HepG2 (cell line): ENCODE measurements around the gene DHTKD1. TPM values are rescaled to one million over a fixed set of nuclear protein-coding genes. Genes with fewer than 3 reads are reported as not detected.
A peak's percentile ranks its signal among the peaks of the same experiment; 100 is the strongest.

Experiments
- ATF7-NPFF ChIP-seq: sonication (generic); formaldehyde crosslinking; IDR thresholded peaks from 2 replicates; pipeline ENCODE4 v1.8.1; 2023; ENCODE audit warnings: mild to moderate bottlenecking, low read depth, missing genetic modification reagents, moderate library complexity
- DMAP1 ChIP-seq: IDR thresholded peaks from 2 replicates; pipeline ENCODE4 v1.6.1; 2016
- KLF15 ChIP-seq: sonication (generic); formaldehyde crosslinking; IDR thresholded peaks from 2 replicates; pipeline ENCODE4 v1.8.1; 2023; ENCODE audit warnings: borderline replicate concordance, mild to moderate bottlenecking, inconsistent platforms, missing genetic modification reagents, mixed read lengths
- MAZ ChIP-seq, 2 experiments: sonication (generic) in 1 of 2; formaldehyde crosslinking in 1 of 2; IDR thresholded peaks; 2 replicates each; pipeline versions ENCODE4 v1.5.0 to v1.6.1; 2012 to 2020; ENCODE audit warnings: low read depth in 2 of 2, mild to moderate bottlenecking in 2 of 2, borderline replicate concordance in 1 of 2, improper control_type of control experiment in 1 of 2, low read length in 1 of 2, missing genetic modification reagents in 1 of 2, moderate library complexity in 1 of 2
- MEF2D ChIP-seq: sonication (generic); formaldehyde crosslinking; IDR thresholded peaks from 2 replicates; pipeline ENCODE4 v1.5.1; 2020; ENCODE audit warnings: mild to moderate bottlenecking, missing genetic modification reagents
- NCOA1 ChIP-seq: sonication (generic); formaldehyde crosslinking; IDR thresholded peaks from 2 replicates; pipeline ENCODE4 v1.9.0; 2021; ENCODE audit warnings: missing genetic modification reagents
- NFKBIZ ChIP-seq: IDR thresholded peaks from 2 replicates; pipeline ENCODE4 v1.6.1; 2018; ENCODE audit warnings: missing genetic modification reagents, missing compliant biosample characterization
- PCBP2 ChIP-seq: fragments of 200-400 bp; formaldehyde crosslinking; optimal IDR thresholded peaks from 2 replicates; pipeline ENCODE3; 2018; ENCODE audit warnings: low read length, low read depth; ENCODE audit not compliant: poor library complexity, severe bottlenecking
- RFX1 ChIP-seq: fragments of 450-650 bp; IDR thresholded peaks from 2 replicates; pipeline ENCODE4 v1.6.1; 2017
- TCF7L2 ChIP-seq: IDR thresholded peaks from 2 replicates; pipeline ENCODE4 v1.6.1; 2011; ENCODE audit warnings: mild to moderate bottlenecking, low read depth, low read length, moderate library complexity
- ZBTB8A ChIP-seq: sonication (generic); formaldehyde crosslinking; IDR thresholded peaks from 2 replicates; pipeline ENCODE4 v1.4.0; 2020; ENCODE audit warnings: mild to moderate bottlenecking, low read depth, missing genetic modification reagents, borderline replicate concordance
- ZNF101 ChIP-seq: sonication (generic); formaldehyde crosslinking; IDR thresholded peaks from 2 replicates; pipeline ENCODE4 v1.4.0; 2020; ENCODE audit warnings: mild to moderate bottlenecking, low read depth, missing genetic modification reagents, borderline replicate concordance
- ZNF354B ChIP-seq: sonication (generic); formaldehyde crosslinking; IDR thresholded peaks from 2 replicates; pipeline ENCODE4 v1.8.0; 2022; ENCODE audit warnings: mild to moderate bottlenecking, missing genetic modification reagents
- ZNF598 ChIP-seq: sonication (generic); formaldehyde crosslinking; IDR thresholded peaks from 2 replicates; pipeline ENCODE4 v1.5.1; 2020; ENCODE audit warnings: mild to moderate bottlenecking, missing genetic modification reagents, borderline replicate concordance
- ZNF891 ChIP-seq: sonication (generic); formaldehyde crosslinking; IDR thresholded peaks from 2 replicates; pipeline ENCODE4 v1.5.0; 2020; ENCODE audit warnings: mild to moderate bottlenecking, missing genetic modification reagents
- polyA plus RNA-seq, 8 experiments: library from polyadenylated mRNA; depleted of rRNA in 3 of 8; stranded (reverse) in 7 of 8; unstranded in 1 of 8; fragments of >200 nt; fragmentation: Illumina TruSeq in 4 of 8; extraction: Trizol in 4 of 8; gene quantifications; 2 replicates each; pipeline versions ENCODE4 v1.2.1 to v1.2.3, GENCODE V29; 2011 to 2016; ENCODE audit warnings: low read depth in 4 of 8, missing spikeins in 1 of 8, mixed read lengths in 1 of 8; ENCODE audit not compliant: insufficient read depth in 1 of 8
- total RNA-seq, 5 experiments: library from RNA; depleted of rRNA; stranded (reverse); fragments of >200 nt; fragmentation: Illumina TruSeq; extraction: Trizol; gene quantifications; 2 replicates each; pipeline ENCODE4 v1.2.3, GENCODE V29; 2016; ENCODE audit warnings: low read depth in 1 of 5
- TF ChIP-seq, protein P1 (sequence below): sonication (generic); formaldehyde crosslinking; IDR thresholded peaks from 2 replicates; pipeline ENCODE4 v1.9.0; 2022; ENCODE audit warnings: low read depth, missing genetic modification reagents
- TF ChIP-seq, protein P2 (sequence below): sonication (generic); formaldehyde crosslinking; IDR thresholded peaks from 2 replicates; pipeline ENCODE4 v1.8.1; 2023; ENCODE audit warnings: mild to moderate bottlenecking, missing genetic modification reagents
- TF ChIP-seq, protein P3 (sequence below): sonication (generic); formaldehyde crosslinking; IDR thresholded peaks from 2 replicates; pipeline ENCODE4 v1.5.0; 2020; ENCODE audit warnings: missing genetic modification reagents, mild to moderate bottlenecking, borderline replicate concordance
- TF ChIP-seq, protein P4 (sequence below): sonication (generic); formaldehyde crosslinking; IDR thresholded peaks from 2 replicates; pipeline ENCODE4 v1.4.0; 2020; ENCODE audit warnings: missing genetic modification reagents, borderline replicate concordance
- TF ChIP-seq, protein P5 (sequence below): sonication (generic); formaldehyde crosslinking; IDR thresholded peaks from 2 replicates; pipeline ENCODE4 v1.4.0; 2020; ENCODE audit warnings: low read depth, mild to moderate bottlenecking, missing genetic modification reagents

DHTKD1 gene
- total and polyA plus RNA-seq, 2 of the 13 experiments (the other 11 are each of a cell fraction or from before 2014, with no cell fraction given), result 9.6 to 14.1 TPM

DNA sequence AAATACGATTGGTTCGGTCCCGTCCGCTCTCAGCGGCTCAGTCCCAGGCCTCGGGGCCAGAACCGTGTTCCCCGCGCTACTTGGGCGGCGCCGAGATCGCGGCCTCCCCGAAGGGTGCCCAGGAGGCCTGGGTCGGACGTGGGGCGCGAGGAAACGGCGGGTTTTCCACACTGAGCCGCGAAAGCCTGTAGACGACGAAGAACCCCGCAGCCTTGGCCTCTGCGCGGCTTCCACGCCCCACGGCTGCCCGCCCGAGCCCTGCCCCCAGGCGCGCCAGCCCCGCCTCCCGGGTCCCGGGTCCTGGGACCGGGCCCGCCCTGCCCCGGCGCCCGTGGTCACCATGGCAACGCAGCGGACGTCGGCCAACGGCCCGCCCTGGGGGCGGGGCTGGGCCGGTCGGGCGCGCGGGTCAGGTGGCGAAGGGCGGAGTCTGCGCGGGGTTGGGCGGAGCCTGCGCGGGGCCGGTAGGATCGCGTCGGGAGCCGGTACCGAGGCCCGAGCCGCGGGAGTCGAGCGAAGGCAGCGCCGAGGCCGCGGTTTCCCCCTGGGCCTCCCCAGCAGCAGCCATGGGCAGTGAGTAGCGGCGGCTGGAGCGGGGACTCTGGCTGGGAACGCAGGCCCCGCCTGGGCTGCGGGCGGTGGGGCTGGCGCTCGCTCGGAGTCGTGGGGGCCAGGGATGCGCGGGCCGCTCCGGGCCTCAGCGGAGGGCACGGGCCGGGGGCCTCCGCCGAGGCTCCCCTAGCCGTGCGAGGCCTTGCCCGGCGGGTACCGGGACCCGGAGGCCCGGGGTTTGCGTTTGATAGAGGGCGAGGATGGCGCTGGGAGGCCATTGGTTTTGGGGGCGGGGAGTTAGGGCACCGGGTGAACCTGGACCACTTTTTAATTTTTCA is 60.7 kb downstream of the DHTKD1 start, which contains the start of gene SEC61A2 (continued):
- TF ChIP-seq, protein P1, sequence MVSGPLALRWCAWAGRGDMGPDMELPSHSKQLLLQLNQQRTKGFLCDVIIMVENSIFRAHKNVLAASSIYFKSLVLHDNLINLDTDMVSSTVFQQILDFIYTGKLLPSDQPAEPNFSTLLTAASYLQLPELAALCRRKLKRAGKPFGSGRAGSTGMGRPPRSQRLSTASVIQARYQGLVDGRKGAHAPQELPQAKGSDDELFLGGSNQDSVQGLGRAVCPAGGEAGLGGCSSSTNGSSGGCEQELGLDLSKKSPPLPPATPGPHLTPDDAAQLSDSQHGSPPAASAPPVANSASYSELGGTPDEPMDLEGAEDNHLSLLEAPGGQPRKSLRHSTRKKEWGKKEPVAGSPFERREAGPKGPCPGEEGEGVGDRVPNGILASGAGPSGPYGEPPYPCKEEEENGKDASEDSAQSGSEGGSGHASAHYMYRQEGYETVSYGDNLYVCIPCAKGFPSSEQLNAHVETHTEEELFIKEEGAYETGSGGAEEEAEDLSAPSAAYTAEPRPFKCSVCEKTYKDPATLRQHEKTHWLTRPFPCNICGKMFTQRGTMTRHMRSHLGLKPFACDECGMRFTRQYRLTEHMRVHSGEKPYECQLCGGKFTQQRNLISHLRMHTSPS (CRISPR knock-in tag), result no peak
- TF ChIP-seq ATF7-NPFF (CRISPR knock-in tag) (peak; percentile 79), MAZ (IDR thresholded peaks at IDR 0.05; ENCODE audit: borderline replicate concordance, low read depth, low read length) (no peak; the same call in none of the 2 replicates), MAZ (CRISPR knock-in tag; IDR thresholded peaks at IDR 0.05; ENCODE audit: low read depth) (peak; percentile 52; the same call in 1 of the 2 replicates), ZBTB8A (CRISPR knock-in tag) (no peak), ZNF598 (no peak), NFKBIZ (0 out of 2 replicates have a peak, but pooled peaks have one; percentile 26), PCBP2 (no peak), ZNF101 (CRISPR knock-in tag) (no peak), ZNF354B (CRISPR knock-in tag) (peak; percentile 61; the same call in 1 of the 2 replicates), NCOA1 (CRISPR knock-in tag) (no peak), KLF15 (CRISPR knock-in tag) (0 out of 2 replicates have a peak, but pooled peaks have one; percentile 36), MEF2D (CRISPR knock-in tag) (no peak), TCF7L2 (no peak), RFX1 (peak; percentile 93), ZNF891 (CRISPR knock-in tag) (peak; percentile 54; the same call in 1 of the 2 replicates), DMAP1 (CRISPR knock-in tag) (no peak; the same call in 1 of the 2 replicates)
- TF ChIP-seq, protein P2, sequence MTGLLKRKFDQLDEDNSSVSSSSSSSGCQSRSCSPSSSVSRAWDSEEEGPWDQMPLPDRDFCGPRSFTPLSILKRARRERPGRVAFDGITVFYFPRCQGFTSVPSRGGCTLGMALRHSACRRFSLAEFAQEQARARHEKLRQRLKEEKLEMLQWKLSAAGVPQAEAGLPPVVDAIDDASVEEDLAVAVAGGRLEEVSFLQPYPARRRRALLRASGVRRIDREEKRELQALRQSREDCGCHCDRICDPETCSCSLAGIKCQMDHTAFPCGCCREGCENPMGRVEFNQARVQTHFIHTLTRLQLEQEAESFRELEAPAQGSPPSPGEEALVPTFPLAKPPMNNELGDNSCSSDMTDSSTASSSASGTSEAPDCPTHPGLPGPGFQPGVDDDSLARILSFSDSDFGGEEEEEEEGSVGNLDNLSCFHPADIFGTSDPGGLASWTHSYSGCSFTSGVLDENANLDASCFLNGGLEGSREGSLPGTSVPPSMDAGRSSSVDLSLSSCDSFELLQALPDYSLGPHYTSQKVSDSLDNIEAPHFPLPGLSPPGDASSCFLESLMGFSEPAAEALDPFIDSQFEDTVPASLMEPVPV (CRISPR knock-in tag), result peak; percentile 69; the same call in 1 of the 2 replicates
- TF ChIP-seq, protein P3, sequence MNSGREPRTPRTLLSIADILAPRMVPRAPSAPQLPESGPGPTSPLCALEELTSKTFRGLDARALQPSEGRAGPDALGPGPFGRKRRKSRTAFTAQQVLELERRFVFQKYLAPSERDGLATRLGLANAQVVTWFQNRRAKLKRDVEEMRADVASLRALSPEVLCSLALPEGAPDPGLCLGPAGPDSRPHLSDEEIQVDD, result no peak
- TF ChIP-seq, protein P4, sequence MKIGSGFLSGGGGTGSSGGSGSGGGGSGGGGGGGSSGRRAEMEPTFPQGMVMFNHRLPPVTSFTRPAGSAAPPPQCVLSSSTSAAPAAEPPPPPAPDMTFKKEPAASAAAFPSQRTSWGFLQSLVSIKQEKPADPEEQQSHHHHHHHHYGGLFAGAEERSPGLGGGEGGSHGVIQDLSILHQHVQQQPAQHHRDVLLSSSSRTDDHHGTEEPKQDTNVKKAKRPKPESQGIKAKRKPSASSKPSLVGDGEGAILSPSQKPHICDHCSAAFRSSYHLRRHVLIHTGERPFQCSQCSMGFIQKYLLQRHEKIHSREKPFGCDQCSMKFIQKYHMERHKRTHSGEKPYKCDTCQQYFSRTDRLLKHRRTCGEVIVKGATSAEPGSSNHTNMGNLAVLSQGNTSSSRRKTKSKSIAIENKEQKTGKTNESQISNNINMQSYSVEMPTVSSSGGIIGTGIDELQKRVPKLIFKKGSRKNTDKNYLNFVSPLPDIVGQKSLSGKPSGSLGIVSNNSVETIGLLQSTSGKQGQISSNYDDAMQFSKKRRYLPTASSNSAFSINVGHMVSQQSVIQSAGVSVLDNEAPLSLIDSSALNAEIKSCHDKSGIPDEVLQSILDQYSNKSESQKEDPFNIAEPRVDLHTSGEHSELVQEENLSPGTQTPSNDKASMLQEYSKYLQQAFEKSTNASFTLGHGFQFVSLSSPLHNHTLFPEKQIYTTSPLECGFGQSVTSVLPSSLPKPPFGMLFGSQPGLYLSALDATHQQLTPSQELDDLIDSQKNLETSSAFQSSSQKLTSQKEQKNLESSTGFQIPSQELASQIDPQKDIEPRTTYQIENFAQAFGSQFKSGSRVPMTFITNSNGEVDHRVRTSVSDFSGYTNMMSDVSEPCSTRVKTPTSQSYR (CRISPR knock-in tag), result 0 out of 2 replicates have a peak, but pooled peaks have one; percentile 15
- TF ChIP-seq, protein P5, sequence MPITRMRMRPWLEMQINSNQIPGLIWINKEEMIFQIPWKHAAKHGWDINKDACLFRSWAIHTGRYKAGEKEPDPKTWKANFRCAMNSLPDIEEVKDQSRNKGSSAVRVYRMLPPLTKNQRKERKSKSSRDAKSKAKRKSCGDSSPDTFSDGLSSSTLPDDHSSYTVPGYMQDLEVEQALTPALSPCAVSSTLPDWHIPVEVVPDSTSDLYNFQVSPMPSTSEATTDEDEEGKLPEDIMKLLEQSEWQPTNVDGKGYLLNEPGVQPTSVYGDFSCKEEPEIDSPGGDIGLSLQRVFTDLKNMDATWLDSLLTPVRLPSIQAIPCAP, result no peak
